NCI-H2107 (cell line): ENCODE data around the gene RNF222.
"Not testable (repeated sequence)": the region's sequence is repeated elsewhere in the genome, so short reads cannot be mapped to it uniquely, and the experiment has no call there.

ENCODE experiments used
- DNase-seq: peaks from one replicate; lab custom pipeline; 2025; lab: John Stamatoyannopoulos, UW

RNF222 gene

DNA sequence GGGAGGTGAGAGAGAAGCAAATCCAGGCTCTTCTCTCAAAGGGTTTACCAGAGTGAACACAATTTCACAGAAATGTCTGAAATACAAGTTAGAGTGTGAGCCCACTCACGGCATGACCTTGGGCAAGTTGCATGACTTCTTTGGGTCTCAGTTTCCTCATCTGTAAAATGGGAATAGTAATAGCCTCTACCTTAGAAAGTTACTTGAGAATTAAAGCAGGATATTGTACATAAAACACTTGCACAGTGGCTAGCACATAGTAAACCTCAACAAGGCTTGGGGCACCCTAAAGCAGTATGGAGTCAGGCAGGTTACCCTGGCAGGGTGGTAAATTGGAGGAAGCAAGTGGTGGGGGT, 13.2 kb upstream of the RNF222 start:
- DNase-seq = no peak

DNA sequence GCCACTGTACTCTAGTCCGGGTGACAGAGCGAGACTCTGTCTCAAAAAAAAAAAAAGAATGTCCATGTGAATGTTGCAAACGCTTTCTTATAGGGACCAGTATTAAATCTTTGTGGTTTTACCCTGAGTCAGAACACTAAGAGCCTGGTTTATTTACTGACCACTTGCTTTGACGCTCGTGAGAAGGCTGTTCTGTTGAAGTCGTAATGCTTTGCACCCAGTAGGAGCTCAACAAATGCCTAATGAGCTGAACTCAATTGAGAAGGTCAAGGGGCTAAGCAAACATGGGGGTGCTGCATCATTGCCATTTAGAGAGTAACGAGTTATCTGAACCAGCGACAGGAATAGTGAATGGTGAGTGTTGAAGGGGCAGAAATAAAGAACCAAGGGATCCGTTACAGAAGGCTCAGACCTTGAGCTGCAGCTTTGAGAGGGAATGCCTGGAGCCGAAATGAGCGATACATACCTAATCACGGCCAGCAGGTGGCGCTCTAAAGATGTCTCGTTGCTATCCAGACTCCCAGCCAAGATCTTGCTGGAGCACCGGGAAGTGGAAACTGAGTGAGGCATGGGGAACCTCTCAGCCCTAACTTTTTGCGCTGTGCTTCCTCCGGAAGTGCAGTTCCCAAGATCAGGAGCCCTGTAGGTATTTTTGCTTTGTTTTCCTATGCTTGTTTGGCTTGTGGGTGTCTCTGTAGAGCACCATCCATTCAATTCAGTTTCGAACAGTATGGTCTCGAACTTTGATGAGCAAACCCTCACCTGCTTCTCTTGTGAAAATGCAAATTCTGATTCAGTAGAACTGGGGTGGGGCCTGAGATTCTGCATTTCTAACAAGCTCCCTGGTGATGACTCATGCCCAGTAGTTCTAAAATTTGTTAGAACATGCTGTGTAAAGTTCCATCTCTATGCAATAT, 12.6 kb upstream of the RNF222 start:
- peak; percentile 57 for DNase-seq

DNA sequence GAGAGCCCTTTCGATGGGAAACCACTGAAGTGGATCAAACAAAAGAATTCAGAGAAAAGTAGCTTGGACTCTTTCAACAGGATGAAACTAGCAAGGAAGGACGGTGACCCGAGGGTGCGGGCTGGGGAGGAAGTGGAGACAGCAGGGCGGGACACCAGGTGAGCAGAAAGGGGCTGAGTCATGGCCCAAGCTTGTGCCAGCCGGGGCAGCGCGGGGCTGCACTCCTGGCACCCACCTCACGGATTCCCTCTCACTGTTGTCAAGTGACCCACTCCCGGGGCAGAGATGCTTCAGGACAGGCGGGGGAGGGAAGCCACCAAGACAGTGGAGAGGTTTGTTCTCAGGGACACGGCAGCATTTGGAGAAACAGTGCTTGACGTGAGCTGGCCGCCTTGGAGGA, 10.7 kb upstream of the RNF222 start:
- no peak for DNase-seq

DNA sequence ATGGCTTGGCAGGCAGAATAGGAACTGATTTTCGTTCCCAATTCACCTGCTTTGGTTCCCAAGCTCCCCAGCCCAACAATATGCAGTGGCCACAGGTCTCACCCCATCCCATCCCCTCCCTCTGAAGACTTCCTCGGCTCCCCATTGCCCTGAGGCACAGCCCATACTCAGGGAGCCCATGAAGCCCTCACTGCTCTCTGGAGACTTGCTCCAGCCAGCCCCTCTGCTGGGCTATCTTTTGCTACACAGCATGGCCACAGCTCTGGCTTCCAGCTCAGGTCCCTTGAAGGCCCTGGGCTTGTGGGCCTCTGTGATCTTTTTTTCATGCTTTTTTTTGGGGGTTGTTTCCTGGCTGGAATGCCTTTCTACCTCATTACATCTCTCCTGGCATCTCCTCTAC, 8.5 kb upstream of the RNF222 start:
- DNase-seq = no peak

DNA sequence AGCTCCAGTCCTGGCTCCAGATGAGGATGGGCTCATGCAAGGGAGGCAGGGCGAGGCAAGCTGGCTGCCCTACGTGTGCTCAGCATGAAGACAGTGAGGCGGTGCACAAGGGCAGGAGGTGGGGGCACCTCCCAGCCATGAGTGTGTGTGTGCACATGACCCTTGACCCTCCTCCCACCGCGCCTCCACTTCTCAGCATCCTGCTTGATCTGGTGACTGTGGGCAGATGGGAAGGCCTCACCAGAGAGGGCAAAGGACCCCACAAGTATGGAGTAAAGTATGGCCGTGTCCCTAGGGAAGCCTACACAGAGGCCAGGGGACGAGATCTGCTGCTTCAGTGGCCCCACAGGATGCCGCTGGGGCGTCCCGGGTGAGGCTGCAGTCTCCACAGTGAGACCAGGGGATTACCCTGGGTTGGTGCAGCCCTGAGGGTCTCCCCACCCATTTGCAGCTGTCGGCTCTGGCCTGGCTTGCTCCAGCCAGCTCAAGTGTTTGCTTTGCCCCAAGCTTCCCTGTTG, 7.9 kb upstream of the RNF222 start:
- no peak for DNase-seq

DNA sequence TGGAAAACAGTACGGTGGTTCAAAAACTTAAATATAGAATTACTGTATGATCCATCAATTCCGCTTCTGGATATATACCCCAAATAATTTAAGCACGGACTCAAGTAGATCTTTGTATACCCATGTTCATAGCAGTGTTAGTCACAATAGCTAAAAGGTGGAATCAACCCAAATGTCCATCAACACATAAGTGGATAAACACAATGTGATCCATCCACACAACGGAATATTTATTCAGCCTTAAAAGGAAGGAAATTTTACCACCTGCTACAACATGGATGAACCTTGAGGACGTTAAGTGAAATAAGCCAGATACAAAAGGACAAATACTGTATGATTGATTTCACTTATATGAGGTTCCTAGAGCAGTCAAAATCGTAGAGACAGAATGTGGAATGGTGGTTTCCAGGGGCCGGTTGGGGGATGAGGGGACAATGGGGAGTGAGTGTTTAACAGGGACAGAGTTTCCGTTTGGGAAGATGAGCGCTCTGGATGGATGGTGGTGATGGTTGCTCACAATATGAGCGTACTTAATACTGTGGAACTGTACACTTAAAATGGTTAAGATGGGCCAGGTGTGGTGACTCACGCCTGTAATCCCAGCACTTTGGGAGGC, 5.4 kb upstream of the RNF222 start:
- DNase-seq = no peak

DNA sequence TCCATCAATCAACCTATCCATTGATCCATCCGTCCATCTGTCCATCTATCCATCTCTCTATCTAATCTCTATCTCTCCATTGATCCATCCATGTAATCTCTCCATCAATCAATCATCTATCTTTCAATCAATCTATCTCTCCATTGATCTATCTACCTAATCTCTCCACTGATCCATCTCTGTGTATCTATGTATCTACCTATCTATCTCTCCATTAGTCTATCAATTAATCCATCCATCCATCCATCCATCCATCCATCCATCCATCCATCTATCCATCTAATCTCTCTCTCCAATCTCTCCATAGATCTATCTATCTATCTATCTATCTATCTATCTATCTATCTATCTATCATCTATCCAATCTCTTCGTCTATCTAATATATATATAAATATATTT, 3.5 kb upstream of the RNF222 start:
- DNase-seq = no peak

DNA sequence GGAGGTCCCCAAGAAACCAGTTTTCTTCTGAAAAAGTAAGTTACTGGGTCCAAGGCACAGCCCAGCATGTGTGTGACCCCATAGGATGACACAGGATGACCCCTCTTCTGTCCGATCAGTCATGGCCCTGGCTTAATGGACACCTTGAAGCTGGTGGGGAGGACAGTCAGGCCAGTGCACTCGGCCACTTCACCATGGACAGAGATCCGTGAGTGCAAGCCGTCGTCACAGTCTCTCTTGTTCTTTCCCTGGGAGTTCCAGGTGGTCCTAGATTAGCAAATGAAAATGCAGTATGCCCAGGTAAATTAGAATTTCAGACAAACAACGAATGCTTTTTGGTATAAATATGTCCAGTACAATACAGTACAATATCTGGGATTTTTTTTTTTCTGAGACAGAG, 1.4 kb upstream of the RNF222 start:
- DNase-seq = no peak

DNA sequence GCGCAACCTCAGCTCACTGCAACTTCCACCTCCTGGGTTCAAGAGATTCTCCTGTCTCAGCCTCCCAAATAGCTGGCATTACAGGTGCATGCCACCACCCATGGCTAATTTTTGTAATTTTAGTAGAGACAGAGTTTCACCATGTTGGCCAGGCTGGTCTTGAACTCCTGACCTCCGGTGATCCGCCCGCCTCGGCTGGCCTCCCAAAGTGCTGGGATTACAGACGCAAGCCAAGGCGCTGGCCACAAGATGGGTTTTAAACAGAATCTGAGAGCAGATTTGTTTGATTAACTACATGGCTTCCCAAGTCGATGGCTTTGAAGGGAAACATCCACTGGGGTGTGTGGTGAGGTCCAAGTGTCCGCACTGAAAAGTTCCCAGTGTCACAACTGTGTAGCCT, 3.1 kb downstream of the RNF222 start:
- not testable (repeated sequence) for DNase-seq

DNA sequence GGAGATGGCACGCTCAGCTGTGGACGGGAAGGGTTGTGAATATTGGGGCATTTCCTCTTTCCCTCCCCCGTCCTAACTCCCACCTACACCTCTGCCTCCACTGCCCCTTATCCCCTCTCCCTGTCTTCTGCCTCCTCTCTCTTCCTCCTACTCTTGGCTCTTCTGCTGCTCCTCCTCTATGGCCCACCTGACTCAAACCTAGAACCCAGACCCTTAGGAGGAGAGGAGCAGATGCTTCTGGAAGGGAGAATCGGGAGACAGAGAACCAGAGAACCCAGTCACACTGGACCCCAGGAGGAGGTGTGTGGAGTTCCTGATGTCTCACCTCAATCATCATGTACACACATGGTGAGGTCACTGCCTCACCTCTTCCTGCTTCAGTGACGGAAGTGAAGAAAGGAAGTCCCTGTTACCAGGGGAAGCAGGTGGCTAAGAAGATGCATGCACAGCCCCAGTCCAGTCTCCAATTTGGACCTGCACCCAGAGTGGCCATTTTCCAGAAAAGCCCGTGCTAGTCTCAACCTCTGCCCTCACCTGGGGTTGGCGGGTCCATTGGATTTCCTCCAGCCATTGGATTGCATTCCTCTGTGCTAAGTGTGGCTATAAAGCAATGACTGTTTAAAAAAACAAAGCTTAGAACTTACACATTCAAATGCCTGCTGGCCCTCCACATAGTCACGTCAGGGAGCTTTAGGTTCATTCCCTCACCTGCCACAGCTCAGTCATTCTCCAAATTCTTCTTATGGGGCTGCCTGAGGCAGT, 4.0 kb downstream of the RNF222 start:
- no peak for DNase-seq

DNA sequence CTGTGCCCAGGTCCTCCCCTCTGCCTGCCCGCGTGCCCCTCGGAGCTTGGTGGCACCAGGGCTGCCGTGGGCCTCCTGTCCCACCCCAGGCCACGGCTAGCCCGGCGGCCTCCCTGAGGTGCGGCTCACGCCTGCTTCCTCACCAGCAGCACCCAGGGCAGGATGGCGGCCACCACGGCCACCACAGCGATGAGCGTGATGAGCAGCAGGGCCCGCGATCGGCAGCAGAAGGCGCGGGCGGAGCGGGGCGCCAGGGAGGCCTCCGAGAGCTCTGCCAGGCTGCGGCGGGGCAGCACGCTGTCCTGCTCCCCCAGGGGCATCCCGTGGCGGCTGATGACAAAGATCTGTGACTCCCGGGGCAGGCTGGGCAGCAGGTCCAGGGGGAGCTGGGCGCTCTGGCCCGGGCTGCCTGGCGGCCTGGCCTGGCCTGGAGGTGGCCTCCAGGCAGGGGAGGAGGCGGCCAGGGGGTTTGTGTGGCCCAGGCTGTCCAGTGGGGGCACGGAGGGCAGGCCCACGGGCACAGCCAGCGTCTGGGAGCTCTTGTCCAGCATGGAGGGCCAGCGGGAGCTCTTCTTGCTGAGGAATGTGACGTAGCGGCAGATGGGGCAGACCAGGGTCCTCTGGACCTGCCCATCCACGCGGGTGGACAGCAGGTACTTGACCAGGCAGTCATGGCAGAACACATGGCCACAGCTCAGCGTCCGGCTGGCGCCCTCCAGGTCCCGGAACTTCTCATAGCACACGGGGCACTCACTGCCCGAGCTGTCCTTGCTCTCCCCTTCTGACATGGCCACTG, 4.8 kb downstream of the RNF222 start:
- DNase-seq = no peak

DNA sequence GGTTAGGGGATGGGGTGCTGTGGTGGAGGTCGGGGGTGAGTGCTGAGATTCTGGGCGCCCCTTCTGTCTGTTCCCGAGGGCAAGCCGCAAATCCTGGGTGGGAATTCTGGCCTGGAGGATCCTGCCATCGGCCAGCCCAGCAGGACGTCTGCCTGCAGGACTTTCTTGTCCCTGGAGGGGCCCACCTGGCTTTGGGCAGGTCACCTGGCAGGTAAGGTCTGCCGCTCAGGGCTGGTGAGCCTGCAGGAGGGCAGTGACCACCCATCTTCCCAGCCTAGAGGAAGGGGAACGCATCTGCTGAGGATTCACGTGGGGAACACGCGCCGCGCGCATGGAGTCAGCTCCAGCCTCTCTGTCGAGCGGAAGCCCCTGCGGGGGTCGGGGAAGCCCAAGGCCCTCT, 5.4 kb downstream of the RNF222 start:
- DNase-seq = no peak

DNA sequence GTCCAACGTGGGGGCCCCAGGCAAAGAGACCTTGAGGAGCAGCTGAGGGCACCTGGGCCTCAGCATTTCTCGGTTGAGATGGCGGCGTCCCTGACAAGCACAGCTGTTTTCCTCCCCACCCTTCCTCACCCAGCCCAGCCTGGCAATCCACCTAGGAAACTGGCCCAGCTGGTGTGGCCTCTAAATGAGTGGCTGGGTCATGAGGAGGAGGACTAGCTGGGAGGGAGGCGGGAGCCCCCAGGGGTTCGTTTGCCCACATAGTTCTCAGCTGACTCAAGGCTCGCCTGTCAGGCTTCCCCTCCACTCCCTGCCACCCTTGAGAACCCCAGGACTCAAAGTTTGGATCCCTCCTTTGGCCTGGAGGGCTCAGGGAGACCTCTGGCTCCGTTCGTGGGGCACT, 5.9 kb downstream of the RNF222 start:
- no peak for DNase-seq

DNA sequence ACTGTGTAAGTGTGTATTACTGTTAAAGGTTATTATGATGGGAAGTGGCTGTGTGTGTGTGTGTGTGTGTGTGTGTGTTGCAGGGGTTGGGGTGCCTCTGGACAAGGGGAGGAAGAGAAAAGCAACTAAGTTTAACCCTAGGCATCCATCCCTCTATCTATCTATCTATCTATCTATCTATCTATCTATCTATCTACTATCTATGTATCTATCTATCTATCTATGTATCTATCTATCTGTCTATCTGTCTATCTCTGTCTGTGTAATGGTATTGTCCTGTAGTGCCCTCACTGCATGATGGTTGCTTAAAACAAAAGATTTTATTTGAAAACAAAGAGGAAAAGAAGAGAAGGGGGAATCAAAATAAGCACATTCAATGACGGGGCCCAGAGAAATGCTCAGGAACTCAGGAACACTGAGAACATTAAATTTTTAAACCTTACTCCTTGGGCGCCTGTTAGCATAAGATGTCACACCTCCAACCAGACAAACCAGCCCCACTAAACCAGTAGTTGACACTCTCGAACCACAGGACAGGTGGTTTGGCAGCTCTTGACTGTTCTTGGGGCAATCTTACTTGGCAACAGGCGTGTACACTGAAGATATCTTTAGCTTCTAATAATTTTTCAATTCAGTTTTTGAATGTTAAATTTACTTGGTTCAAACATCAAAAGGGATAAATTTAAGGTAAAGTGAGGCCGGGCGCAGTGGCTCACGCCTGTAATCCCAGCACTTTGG, 9.5 kb downstream of the RNF222 start:
- DNase-seq = no peak

DNA sequence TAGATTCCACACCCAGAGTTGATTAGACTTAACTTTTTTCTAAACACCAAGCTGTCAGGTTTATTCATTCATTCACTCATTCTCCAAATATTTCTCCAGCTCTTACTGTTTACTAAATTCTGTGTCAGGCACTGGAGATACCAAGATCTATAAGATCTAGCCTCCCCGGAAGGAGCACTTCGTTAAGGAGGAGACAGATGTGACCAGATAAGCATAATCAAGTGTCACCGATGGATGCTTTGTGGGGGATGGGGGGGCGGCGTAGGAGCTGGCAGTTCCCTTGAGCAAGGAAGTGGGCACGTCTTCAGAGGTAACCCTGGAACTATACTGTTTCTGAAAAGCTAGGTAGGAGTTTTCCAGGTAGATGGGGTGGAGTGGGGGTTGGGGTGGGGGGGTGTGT, 10.8 kb downstream of the RNF222 start:
- no peak for DNase-seq

DNA sequence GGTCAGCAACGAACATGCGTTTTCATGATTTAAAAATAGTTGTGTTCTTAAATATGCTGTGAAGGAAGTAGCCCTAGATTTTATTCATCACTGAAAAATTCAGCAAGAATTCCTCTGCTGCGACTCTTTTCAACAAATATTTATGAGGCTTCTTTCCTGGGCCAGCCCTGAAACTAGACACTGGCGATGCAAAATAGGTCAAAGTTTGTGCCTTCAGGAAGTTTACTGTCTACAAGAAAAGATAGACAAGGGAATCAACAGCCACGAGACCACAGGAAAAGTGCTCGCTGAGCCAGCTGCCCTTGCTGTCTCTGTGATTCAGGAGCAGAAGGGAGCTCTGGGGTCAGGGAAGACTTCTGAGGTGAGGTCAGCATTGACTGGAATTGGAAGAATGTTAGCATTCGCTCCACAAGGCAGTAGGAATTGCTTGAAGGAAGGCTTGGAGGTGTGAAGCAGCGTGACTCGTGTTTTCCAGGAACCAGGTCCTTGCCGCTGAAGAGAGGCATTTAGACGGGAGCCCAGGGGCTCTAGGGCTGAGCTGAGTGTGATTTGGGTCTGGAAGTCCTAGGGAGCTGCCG, 12.7 kb downstream of the RNF222 start:
- DNase-seq = no peak

DNA sequence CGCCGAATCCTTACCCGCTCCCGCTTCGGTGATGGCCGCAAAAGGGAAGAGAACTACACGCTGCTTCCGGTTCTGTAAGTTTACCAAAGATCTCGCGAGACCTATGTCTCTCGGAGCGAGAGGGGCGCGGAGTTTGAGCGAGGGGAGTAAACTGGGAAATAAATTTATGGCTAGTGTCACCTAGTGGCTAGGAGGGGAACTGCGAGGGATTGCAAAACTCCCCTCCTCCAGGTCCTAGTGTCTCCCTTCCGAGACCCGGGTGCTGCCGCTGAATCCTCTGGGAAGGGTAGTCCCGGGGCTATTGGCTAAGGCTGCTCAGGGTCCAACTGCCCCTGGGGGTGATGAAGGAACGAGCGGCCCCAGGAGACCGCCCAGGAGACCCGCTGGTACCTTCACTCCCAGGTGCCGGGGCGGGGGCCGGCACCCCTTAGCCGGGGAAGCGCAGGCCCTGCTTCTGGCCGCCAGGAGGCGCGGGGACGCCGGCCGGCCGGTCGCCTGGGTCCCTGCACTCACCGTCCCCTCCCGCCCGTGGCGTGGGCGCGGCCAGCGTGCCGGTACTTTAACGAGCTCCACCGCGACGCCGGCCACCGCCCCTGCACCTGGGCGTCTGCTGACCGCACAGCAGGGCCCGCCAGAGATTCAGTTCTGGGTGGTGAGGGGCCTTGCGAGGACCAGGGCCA, 14.3 kb downstream of the RNF222 start, which contains the start of gene RPL26:
Gene RPL26 (minus strand): TSS at position 51 of the 680 bp plus-strand sequence. CDS start 883 bp downstream, outside the sequence.
- peak; percentile 92 for DNase-seq

DNA sequence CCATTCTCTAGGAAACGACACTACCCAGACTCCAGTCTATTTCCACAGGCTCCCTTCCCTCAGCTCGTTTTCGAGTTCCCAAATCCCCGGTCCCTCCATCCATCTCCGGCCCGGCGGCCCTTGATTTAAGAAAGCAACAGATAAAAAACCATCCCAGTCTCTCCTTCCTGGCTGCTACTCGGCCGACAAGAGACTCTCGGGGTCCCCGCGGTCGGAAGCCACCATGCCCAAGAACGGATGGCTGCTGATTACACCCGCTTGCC, 14.8 kb downstream of the RNF222 start:
- no peak for DNase-seq

DNA sequence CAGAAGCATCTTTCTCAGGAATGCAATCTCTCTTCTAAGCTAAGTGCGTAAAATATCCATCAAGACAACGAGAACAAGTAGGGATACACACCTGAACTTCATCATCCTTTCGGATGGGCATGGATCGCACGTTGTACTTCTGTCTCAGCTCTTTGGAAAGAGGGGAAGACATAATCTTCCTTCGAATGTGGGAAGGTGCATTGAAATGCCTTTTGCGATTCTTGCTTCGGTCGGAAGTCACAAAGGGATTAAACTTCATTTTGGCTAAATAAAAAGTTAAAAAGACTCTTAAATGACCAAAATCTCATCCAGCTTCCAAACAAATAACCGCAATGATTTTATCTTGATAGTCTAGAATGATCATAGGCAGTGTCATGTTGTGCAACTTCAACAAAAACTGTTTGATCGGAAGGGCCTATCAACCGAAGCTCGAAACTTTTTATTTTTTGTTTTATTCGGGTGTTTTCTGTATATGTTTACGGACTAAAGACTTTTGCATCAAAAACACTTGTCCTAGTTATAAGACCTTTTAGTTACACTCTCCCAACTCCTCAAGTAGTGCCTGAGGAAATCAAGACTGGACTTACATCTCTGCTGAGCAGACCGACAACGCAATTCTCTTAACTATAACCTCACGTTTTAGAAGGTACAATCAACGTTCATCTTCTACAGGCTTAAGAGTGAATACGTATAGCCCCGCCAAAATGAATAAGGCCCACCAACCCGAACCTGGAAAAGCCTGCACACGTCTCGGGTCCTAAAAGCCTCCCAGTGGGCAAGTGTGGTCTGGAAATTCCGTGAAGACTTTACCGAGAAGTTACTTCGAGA, 15.4 kb downstream of the RNF222 start:
- no peak for DNase-seq

DNA sequence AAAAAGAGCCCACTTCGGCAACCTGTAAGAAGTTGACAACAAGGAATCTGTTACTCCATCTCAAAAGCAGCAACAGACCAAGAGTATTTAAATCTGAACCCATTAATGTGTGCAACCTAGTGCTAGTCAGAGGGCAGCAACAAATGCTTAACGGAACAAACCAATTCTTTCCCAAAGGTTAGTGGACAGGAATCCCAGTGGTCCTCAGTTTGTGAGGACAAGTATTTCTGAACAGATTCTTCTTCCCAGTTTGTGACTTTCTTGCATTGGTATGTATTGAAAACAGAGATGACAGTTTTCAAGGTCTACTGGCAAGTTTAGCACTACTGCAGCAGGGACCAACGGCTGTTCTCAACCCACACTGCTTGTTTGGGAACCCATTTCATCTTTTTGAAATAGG, 17.6 kb downstream of the RNF222 start:
- no peak for DNase-seq
